ENCODE results near the gene CXorf65. TPM values are rescaled to one million over a fixed set of nuclear protein-coding genes. Genes with fewer than 3 reads are reported as not detected.

CXorf65 gene
- total RNA-seq, 1 donor from 2014 or later, result not detected

DNA sequence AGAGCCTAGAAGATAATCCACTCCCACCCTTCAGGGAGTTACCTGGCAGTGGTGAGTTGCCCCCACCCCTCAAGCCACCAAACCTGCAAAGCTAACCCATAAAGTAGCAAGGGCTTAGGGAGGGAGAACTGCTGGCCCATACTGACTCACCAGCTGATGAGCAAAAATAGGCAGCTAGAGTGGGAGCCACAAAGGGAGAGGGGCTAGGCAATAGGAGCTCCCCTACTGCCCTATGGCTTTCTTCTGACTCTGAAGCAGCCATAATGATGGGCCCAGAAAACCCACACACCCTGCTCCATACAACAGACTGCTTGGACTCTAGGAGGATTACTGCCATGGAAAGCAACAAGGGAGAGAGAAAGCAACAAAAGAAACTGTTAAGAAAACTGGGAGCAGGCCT lies 46.4 kb downstream of the CXorf65 start:
- H3K27me3 ChIP-seq, result no peaks in the 10 kb centered on the region
- H3K36me3 ChIP-seq, result peaks cover 11% of the 10 kb centered on the region
- H3K4me1 ChIP-seq, result no peaks in the 10 kb centered on the region
- no peak overlapping the region for H3K4me3 ChIP-seq
- ATAC-seq (no peak), DNase-seq (no peak)
- no peak overlapping the region for H3K27ac ChIP-seq
- H3K9me3 ChIP-seq, result no peaks in the 10 kb centered on the region
- TF ChIP-seq, protein P1, sequence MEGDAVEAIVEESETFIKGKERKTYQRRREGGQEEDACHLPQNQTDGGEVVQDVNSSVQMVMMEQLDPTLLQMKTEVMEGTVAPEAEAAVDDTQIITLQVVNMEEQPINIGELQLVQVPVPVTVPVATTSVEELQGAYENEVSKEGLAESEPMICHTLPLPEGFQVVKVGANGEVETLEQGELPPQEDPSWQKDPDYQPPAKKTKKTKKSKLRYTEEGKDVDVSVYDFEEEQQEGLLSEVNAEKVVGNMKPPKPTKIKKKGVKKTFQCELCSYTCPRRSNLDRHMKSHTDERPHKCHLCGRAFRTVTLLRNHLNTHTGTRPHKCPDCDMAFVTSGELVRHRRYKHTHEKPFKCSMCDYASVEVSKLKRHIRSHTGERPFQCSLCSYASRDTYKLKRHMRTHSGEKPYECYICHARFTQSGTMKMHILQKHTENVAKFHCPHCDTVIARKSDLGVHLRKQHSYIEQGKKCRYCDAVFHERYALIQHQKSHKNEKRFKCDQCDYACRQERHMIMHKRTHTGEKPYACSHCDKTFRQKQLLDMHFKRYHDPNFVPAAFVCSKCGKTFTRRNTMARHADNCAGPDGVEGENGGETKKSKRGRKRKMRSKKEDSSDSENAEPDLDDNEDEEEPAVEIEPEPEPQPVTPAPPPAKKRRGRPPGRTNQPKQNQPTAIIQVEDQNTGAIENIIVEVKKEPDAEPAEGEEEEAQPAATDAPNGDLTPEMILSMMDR (IDR thresholded peaks at IDR 0.05), result no peak
- intact Hi-C loops (cut with DNase I), result no loop called here

DNA sequence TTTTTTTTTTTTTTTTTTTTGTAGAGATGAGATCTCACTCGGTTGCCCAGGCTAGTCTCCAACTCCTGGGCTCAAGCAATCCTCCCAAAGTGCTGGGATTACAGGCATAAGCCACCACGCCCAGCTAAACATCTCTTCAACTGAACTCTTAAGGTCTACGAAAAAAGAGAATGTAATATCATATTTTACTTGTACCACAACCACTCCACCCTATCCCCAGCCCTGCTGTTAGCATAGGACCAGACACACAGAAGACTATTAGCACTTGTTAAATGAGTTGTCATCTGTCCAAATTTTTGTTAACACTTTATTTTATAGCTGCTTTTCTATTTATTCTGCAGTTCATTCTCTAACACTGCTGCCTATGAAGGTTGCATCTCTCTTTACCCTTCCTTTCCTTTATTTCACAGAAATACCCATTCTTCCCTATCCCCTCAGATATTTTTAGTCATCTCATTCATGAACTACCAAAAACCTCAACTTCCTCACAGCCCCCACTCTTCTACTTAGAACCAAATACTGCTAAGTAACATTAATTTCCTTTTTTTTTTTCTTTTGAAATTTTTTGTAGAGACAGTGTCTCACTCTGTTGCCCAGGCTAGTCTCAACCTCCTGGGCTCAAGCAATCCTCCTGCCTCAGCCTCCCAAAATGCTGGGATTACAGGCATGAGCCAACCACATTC lies 48.6 kb downstream of the CXorf65 start:
- H3K9me3 ChIP-seq, result no peaks in the 10 kb centered on the region
- DNase-seq (no peak), ATAC-seq (no peak)
- H3K4me1 ChIP-seq, result no peaks in the 10 kb centered on the region
- H3K27me3 ChIP-seq, result no peaks in the 10 kb centered on the region
- H3K36me3 ChIP-seq, result peaks cover 11% of the 10 kb centered on the region
- TF ChIP-seq, protein P1 (IDR thresholded peaks at IDR 0.05), result no peak
- intact Hi-C loops (cut with DNase I), result no loop called here
- no peak overlapping the region for H3K27ac ChIP-seq
- H3K4me3 ChIP-seq, result no peak overlapping the region

DNA sequence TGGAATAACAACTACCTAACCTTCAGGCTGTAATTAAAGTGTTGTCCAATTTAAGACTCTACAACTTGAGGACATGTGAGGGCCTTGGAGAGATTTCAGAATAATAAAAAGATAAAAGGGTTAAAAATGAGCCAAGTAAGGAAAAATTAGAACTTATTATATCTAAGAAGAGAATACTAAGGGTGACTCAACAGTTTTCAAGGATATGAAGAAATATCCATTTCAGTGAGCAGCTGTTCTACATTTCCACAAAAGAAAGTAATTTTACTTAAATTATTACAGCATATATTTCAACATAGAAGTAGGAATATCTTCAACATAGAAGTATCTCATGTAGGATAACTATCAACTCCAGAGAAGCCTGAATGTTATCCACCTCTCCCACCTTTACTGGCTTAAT lies 49.7 kb downstream of the CXorf65 start:
- DNase-seq, result no peak
- TF ChIP-seq, protein P1 (IDR thresholded peaks at IDR 0.05), result no peak
- Histone ChIP-seq H3K36me3 (peaks cover 5% of the 10 kb centered on the region), H3K4me3 (no peak overlapping the region), H3K27ac (no peak overlapping the region), H3K9me3 (no peaks in the 10 kb centered on the region), H3K4me1 (no peaks in the 10 kb centered on the region), H3K27me3 (no peaks in the 10 kb centered on the region)
- ATAC-seq, result no peak
- intact Hi-C loops (cut with DNase I), result no loop called here

Other genes with a start within 250 kb of the CXorf65 start
- not detected for gene TEX11, start 198.0 kb downstream of the CXorf65 start, total RNA-seq
- not detected for gene SLC7A3, start 175.6 kb downstream of the CXorf65 start, total RNA-seq
- gene SNX12, start 38.4 kb downstream of the CXorf65 start, total RNA-seq, result 53.6 TPM
- gene FOXO4, start 10.9 kb downstream of the CXorf65 start, total RNA-seq, result 31.6 TPM
- gene IL2RG, start 4.8 kb upstream of the CXorf65 start, total RNA-seq, result 20.8 TPM
- 48.5 TPM for gene MED12, start 11.9 kb upstream of the CXorf65 start, total RNA-seq
- 0.69 TPM for gene NLGN3, start 38.1 kb upstream of the CXorf65 start, total RNA-seq
- 5.4 TPM for gene GJB1, start 116.5 kb upstream of the CXorf65 start, total RNA-seq
- 24.9 TPM for gene ZMYM3, start 147.4 kb upstream of the CXorf65 start, total RNA-seq
- gene NONO, start 176.9 kb upstream of the CXorf65 start, total RNA-seq, result 208 TPM
- 0.38 TPM for gene ITGB1BP2, start 195.0 kb upstream of the CXorf65 start, total RNA-seq